ENCODE results near the gene NDUFA9. TPM values are rescaled to one million over a fixed set of nuclear protein-coding genes. Genes with fewer than 3 reads are reported as not detected.
A peak's percentile ranks its signal among the peaks of the same experiment; 100 is the strongest.

NDUFA9 gene
- polyA plus RNA-seq (ENCODE audit: insufficient read length in 4 of 4), result 100 to 1,000 TPM in 3 of 4 donors, 10 to 100 TPM in 1; 67.3 to 121 (median 115) TPM

- DNase-seq (ENCODE audit: low read depth in 4 of 4, low spot score in 3 of 4), result peak; percentile 71 to 88 (median 77)
Observed at GRCh38 chr12:4648501-4649357, at the start of gene NDUFA9, which contains the start of gene AKAP3. Gene NDUFA9 (plus strand): TSS chr12:4649114. CDS start chr12:4649127, 13 bp downstream. Gene AKAP3 (minus strand): TSS chr12:4649051. CDS start chr12:4638196, 10,855 bp downstream.

GRCh38 chr12:4603421-4603820 lies 45.5 kb upstream of the NDUFA9 start:
- DNase-seq (ENCODE audit: low read depth in 4 of 4, low spot score in 3 of 4), result no peak

- no peak for DNase-seq (ENCODE audit: low read depth in 4 of 4, low spot score in 3 of 4)
Observed at GRCh38 chr12:4603946-4604345, 45.0 kb upstream of the NDUFA9 start.

GRCh38 chr12:4604684-4605193 lies 44.2 kb upstream of the NDUFA9 start:
- peak; percentile 66 to 73 (median 70) for DNase-seq (ENCODE audit: low read depth in 4 of 4, low spot score in 3 of 4)

GRCh38 chr12:4607056-4607455 lies 41.9 kb upstream of the NDUFA9 start:
- no peak for DNase-seq (ENCODE audit: low read depth in 4 of 4, low spot score in 3 of 4)

- DNase-seq (ENCODE audit: low read depth in 4 of 4, low spot score in 3 of 4), result no peak
Observed at GRCh38 chr12:4609071-4609470, 39.8 kb upstream of the NDUFA9 start.

GRCh38 chr12:4610481-4610880 lies 38.4 kb upstream of the NDUFA9 start:
- DNase-seq (ENCODE audit: low read depth in 4 of 4, low spot score in 3 of 4), result no peak

GRCh38 chr12:4615667-4616066 lies 33.2 kb upstream of the NDUFA9 start:
- DNase-seq (ENCODE audit: low read depth in 4 of 4, low spot score in 3 of 4), result no peak

GRCh38 chr12:4621511-4621910 lies 27.4 kb upstream of the NDUFA9 start:
- DNase-seq (ENCODE audit: low read depth in 4 of 4, low spot score in 3 of 4), result no peak

GRCh38 chr12:4626543-4626942 lies 22.4 kb upstream of the NDUFA9 start:
- no peak for DNase-seq (ENCODE audit: low read depth in 4 of 4, low spot score in 3 of 4)

GRCh38 chr12:4628406-4628805 lies 20.5 kb upstream of the NDUFA9 start:
- no peak for DNase-seq (ENCODE audit: low read depth in 4 of 4, low spot score in 3 of 4)

- no peak for DNase-seq (ENCODE audit: low read depth in 4 of 4, low spot score in 3 of 4)
Observed at GRCh38 chr12:4630262-4630661, 18.7 kb upstream of the NDUFA9 start.

GRCh38 chr12:4643747-4644146 lies 5.2 kb upstream of the NDUFA9 start:
- DNase-seq (ENCODE audit: low read depth in 4 of 4, low spot score in 3 of 4), result no peak

- DNase-seq (ENCODE audit: low read depth in 4 of 4, low spot score in 3 of 4), result no peak
Observed at GRCh38 chr12:4645023-4645422, 3.9 kb upstream of the NDUFA9 start.

- no peak for DNase-seq (ENCODE audit: low read depth in 4 of 4, low spot score in 3 of 4)
Observed at GRCh38 chr12:4648104-4648500, 812 bp upstream of the NDUFA9 start.

GRCh38 chr12:4649358-4649661 lies 396 bp downstream of the NDUFA9 start:
- DNase-seq (ENCODE audit: low read depth in 4 of 4, low spot score in 3 of 4), result no peak

GRCh38 chr12:4653257-4653656 lies 4.3 kb downstream of the NDUFA9 start:
- no peak for DNase-seq (ENCODE audit: low read depth in 4 of 4, low spot score in 3 of 4)

- no peak for DNase-seq (ENCODE audit: low read depth in 4 of 4, low spot score in 3 of 4)
Observed at GRCh38 chr12:4653691-4654090, 4.8 kb downstream of the NDUFA9 start.

- no peak for DNase-seq (ENCODE audit: low read depth in 4 of 4, low spot score in 3 of 4)
Observed at GRCh38 chr12:4663971-4664505, 15.1 kb downstream of the NDUFA9 start.

- no peak for DNase-seq (ENCODE audit: low read depth in 4 of 4, low spot score in 3 of 4)
Observed at GRCh38 chr12:4665236-4665635, 16.3 kb downstream of the NDUFA9 start.

GRCh38 chr12:4679711-4680110 lies 30.8 kb downstream of the NDUFA9 start:
- DNase-seq (ENCODE audit: low read depth in 4 of 4, low spot score in 3 of 4), result no peak

GRCh38 chr12:4681732-4682131 lies 32.8 kb downstream of the NDUFA9 start:
- DNase-seq (ENCODE audit: low read depth in 4 of 4, low spot score in 3 of 4), result no peak
